Measurements from ENCODE around the gene NPM1. TPM values are rescaled to one million over a fixed set of nuclear protein-coding genes. Genes with fewer than 3 reads are reported as not detected.
A peak's percentile ranks its signal among the peaks of the same experiment; 100 is the strongest.

NPM1 gene
- total RNA-seq, 3 donors from 2014 or later, result 582 to 739 (median 669) TPM

DNA sequence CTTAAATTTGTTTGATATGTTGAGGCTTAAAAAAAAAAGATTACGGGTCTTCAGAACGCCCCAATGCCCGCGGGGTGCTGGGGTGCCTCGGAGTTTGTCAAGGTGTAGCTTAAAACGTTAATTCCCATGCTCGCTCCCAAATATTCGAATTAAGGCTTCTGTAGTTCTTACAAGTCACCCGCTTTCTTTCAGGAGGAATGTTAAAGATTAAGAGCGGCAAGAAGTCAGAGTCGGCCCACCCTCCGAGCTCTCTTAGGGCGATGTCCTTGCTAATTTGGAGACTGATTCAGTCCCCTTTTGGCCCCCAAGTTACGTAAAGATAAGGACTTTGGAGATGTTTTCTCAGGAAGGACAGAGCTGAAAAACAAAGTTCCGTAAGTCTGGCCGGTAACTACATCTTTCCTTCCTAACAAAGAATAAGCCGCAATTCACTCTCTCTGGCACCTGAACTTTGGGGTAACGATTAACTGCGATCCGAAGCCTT lies 746 bp upstream of the NPM1 start:
- Histone ChIP-seq H3K27me3 (no peaks in the 10 kb centered on the region), H3K9me3 (no peaks in the 10 kb centered on the region), H3K27ac (peak overlapping the region; percentile 95), H3K36me3 (no peaks in the 10 kb centered on the region), H3K4me3 (peak overlapping the region; percentile 87 to 92 (median 89)), H3K4me1 (no peaks in the 10 kb centered on the region)
- intact Hi-C loops (cut with DNase I; ENCODE audit: low total_unique reads), result no loop called here
- DNase-seq (ENCODE audit: low spot score in 2 of 2), result no peak
- TF ChIP-seq POLR2AphosphoS5 (IDR thresholded peaks at IDR 0.05), result no peak
- TF ChIP-seq, protein P1, sequence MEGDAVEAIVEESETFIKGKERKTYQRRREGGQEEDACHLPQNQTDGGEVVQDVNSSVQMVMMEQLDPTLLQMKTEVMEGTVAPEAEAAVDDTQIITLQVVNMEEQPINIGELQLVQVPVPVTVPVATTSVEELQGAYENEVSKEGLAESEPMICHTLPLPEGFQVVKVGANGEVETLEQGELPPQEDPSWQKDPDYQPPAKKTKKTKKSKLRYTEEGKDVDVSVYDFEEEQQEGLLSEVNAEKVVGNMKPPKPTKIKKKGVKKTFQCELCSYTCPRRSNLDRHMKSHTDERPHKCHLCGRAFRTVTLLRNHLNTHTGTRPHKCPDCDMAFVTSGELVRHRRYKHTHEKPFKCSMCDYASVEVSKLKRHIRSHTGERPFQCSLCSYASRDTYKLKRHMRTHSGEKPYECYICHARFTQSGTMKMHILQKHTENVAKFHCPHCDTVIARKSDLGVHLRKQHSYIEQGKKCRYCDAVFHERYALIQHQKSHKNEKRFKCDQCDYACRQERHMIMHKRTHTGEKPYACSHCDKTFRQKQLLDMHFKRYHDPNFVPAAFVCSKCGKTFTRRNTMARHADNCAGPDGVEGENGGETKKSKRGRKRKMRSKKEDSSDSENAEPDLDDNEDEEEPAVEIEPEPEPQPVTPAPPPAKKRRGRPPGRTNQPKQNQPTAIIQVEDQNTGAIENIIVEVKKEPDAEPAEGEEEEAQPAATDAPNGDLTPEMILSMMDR (IDR thresholded peaks at IDR 0.05), result no peak
- no peak for TF ChIP-seq POLR2A (IDR thresholded peaks at IDR 0.05)

DNA sequence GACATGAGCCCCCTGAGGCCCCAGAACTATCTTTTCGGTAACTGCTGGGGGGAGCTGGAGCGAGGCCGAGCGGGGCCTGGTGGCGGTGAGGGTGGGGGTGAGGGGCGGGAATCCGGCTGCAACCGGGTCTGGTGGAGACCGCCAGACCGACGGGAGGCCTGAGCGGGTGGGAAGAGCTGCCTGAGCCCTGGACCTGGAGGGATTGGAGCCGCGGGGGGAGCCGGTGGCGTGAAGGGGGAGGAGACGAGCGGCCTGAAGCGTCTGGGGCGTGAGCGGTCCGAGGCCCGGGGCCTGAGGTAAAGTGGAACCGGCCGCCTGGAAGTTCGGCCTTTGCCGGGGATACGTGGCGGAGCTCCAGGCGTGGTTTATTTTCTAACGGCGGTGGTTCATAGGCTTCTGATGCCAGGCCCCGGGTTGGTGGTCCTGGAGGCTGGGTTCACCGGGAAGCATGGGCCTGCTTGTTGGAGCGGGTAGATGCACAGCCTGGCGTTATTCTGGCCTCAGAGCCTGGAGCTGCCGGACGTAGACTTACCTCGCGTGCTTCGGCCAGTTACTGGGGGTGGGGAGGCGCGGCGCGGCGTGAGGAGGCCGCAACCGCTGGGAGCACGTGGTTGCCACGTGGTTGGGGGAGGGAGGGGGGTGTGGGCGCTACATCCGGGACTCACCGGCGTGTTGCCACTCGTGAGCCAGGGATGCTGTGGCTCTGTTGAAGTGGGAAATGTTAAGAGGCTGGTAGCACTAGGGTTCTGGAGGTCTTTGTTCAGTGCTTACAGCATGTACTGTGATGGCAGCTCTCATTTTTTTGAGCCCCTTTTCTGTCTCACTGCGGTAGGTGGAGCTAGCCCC lies 544 bp downstream of the NPM1 start:
- DNase-seq (ENCODE audit: low spot score in 2 of 2), result peak; percentile 67 to 79
- TF ChIP-seq POLR2AphosphoS5 (IDR thresholded peaks at IDR 0.05) (peak; percentile 66 to 83 (median 66)), POLR2A (IDR thresholded peaks at IDR 0.05) (no peak)
- intact Hi-C loops (cut with DNase I; ENCODE audit: low total_unique reads), result no loop called here

DNA sequence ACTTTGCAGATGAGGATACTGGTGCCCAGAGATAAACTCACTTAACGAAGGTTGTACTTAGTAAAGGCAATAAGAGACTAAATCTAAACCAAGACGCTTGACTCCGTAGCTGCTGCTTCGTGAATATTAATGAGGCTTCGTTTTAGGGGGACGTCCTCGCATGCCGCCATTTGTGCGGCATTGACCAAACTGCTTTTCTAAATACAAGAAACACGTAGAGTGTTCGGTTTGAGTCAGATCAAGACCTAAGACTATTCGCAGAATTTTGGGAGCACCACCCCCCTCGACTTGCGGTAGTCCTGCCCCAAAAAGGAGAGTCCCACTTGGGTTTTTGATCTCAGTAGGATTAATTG lies 1.1 kb downstream of the NPM1 start:
- H3K27ac ChIP-seq, result peak overlapping the region; percentile 95
- H3K9me3 ChIP-seq, result no peaks in the 10 kb centered on the region

More for the DNA sequence above, 544 bp downstream of the NPM1 start:
- no peaks in the 10 kb centered on the region for H3K9me3 ChIP-seq
- H3K27me3 ChIP-seq, result no peaks in the 10 kb centered on the region
- H3K4me3 ChIP-seq, result peak overlapping the region; percentile 87 to 92 (median 89)
- H3K36me3 ChIP-seq, result no peaks in the 10 kb centered on the region
- no peaks in the 10 kb centered on the region for H3K4me1 ChIP-seq
- H3K27ac ChIP-seq, result peak overlapping the region; percentile 95

DNA sequence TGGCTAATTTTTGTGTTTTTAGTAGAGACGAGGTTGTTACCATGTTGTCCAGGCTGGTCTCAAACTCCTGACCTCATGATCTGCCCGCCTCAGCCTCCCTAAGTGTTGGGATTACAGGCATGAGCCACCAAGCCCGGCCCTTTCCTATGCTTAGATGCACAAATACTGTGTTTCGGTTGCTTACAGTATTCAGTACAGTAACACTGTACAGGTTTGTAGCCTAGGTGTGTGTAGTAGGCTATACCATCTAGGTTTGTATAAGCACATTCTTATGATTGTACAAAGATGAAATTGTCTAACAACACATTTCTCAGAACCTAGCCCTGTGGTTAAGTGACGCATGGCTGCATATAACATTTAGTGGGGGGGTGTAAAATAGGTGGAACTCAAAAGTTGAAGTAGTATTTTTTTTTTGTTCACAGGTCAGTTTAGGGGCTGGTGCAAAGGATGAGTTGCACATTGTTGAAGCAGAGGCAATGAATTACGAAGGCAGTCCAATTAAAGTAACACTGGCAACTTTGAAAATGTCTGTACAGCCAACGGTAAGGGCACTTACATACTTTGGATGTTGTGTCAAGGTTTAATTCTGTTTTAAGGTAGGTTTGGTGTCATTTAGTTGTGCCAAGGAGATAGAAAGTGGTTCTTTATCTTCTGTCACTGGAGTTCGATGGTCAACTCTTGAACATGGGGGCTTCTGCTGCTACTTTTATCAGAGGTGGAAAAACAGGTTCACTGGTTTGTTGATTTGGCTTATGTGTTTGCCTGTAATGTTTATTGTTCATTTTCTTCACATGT lies 3.4 kb downstream of the NPM1 start:
- Histone ChIP-seq H3K27me3 (no peaks in the 10 kb centered on the region), H3K36me3 (no peaks in the 10 kb centered on the region), H3K27ac (no peak overlapping the region), H3K4me3 (peak overlapping the region in 1 of 3 donors; percentile 14), H3K4me1 (no peaks in the 10 kb centered on the region), H3K9me3 (no peaks in the 10 kb centered on the region)
- intact Hi-C loops (cut with DNase I; ENCODE audit: low total_unique reads), result no loop called here
- TF ChIP-seq POLR2AphosphoS5 (IDR thresholded peaks at IDR 0.05), result no peak
- TF ChIP-seq, protein P1 (IDR thresholded peaks at IDR 0.05), result no peak
- no peak for DNase-seq (ENCODE audit: low spot score in 2 of 2)

More for the DNA sequence above, 1.1 kb downstream of the NPM1 start:
- Histone ChIP-seq H3K36me3 (no peaks in the 10 kb centered on the region), H3K4me1 (no peaks in the 10 kb centered on the region), H3K27me3 (no peaks in the 10 kb centered on the region), H3K4me3 (peak overlapping the region; percentile 87 to 92 (median 89))
- DNase-seq (ENCODE audit: low spot score in 2 of 2), result no peak
- intact Hi-C loops (cut with DNase I; ENCODE audit: low total_unique reads), result no loop called here
- TF ChIP-seq POLR2A (IDR thresholded peaks at IDR 0.05) (no peak), POLR2AphosphoS5 (IDR thresholded peaks at IDR 0.05) (no peak)
- TF ChIP-seq, protein P1 (IDR thresholded peaks at IDR 0.05), result no peak

DNA sequence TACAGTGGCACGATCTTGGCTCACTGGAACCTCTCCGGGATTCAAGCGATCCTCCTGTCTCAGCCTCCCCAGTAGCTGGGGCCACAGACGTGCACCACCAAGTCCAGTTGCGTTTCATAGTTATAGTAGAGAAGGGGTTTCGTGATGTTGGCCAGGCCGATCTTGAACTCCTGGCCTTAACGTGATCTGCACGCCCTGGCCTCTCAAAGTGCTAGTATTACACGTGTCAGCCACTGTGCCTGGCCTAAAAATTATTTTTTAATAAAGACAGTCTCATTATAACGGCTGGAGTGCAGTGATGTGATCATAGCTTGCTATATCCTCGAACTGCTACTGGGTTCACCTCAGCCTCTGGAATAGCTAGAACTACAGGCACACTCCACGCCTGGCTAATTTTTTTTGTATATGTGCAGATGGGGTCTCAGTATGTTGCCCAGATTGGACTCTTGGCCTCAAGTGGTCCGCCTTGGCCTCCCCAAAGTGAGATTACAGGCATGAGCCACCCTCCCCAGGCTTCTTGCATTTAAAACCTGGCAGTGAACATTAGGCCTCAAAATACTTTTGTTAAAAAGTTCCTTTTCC lies 4.4 kb downstream of the NPM1 start:
- Histone ChIP-seq H3K4me1 (no peaks in the 10 kb centered on the region), H3K4me3 (no peak overlapping the region), H3K27me3 (no peaks in the 10 kb centered on the region), H3K27ac (no peak overlapping the region), H3K9me3 (no peaks in the 10 kb centered on the region), H3K36me3 (no peaks in the 10 kb centered on the region)
- intact Hi-C loops (cut with DNase I; ENCODE audit: low total_unique reads), result no loop called here
- TF ChIP-seq POLR2AphosphoS5 (IDR thresholded peaks at IDR 0.05), result no peak
- TF ChIP-seq, protein P1 (IDR thresholded peaks at IDR 0.05), result no peak
- TF ChIP-seq POLR2A (IDR thresholded peaks at IDR 0.05), result no peak
- no peak for DNase-seq (ENCODE audit: low spot score in 2 of 2)

All from breast epithelium (tissue), 4 donors.